Stimulated activated CD8-positive, alpha-beta memory T cell treated with anti-CD3 and anti-CD28 coated beads, Interleukin-7, amount 100 ng/mL, for 4 hours (primary cell): ENCODE results near the gene CHN1.
A peak's percentile ranks its signal among the peaks of the same experiment; 100 is the strongest.

ENCODE experiments used
- DNase-seq, 2 donors: peaks; one replicate each; pipeline ENCODE4 v3.0.0-alpha.2; 2020; ENCODE audit warnings: low read depth in 2 of 2

Gene CHN1

DNA sequence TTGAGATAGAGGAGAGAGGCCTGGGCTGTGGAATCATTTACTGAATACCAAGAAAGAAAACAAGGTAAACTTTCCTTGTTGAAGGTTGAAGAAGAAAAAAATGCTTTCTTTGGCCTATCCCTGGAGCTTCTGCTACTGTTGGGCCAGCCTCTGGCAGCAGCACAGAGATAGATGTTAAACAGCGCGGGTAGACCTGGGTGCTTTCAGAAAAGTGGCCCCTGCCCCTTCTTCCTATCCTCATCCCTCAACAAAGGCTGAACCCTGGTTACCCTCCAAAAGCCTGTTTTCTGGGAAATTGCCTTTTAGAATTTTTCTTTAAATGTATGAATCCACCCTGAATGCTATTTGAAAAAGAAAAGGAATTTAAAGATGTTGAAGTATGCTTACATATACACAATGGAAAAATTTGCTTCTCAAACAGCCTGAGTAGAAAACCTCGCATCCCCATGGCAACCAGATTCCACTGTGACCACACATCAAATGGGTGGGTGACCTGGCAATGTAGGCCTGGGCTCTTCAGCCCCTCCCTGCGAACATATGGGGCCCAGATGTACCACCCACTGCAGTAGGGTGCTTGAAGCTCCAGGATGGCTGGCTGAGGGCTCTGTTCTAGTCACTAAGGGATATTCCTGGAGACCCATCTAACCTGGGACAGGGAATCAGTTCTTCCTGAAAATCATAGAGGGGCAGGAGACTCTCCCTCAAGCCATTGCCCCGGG, 217.5 kb downstream of the CHN1 start:
- peak in 1 of 2 donors; percentile 7 for DNase-seq

DNA sequence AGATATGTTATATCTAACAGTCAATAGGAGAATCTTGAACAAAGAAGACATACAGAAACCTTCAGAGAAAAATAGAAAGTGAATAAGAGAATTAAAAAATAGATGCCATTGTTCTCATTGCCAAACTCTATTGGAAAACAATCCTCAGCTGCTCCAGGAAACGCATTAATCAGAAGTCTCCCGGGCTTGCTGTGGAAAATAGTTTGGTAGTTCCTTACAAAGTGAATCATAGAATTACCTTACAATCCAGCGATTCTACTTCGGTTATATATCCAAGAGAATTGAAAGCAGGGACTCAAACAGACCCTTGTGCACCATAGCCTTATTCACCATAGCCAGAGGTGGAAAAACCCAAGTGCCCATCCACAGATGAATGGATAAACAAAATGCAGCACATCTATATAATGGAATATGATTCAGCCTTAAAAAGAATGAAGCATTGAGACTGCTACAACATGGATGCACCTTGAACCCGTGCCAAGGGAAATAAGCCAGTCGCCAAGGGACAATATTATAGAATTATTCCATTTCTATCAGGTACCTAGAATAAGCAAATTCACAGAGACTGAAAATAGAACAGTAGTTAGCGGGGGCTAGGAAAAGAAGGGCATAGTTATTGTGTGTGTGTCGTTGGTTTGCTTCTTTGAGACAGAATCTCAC, 219.0 kb downstream of the CHN1 start:
- no peak for DNase-seq

DNA sequence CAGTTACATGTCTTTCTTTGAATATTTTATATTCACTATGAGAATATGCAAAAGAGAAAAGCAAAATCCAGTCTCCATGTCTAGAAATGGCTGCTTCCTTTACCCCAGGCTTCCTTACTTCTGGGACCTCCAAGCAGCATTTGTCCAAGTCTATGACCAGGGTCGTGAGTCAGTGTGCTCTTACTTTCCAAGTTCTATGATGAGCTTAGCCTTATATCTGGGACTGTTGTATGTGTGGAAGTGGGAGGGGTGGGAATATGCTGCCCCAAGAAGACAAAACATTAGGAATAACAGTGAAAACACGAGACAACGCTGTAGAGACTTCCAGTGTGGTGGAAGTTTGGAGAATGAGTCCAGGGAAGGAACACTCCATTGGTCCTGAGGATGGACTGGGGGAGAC, 219.7 kb downstream of the CHN1 start:
- DNase-seq, result no peak

DNA sequence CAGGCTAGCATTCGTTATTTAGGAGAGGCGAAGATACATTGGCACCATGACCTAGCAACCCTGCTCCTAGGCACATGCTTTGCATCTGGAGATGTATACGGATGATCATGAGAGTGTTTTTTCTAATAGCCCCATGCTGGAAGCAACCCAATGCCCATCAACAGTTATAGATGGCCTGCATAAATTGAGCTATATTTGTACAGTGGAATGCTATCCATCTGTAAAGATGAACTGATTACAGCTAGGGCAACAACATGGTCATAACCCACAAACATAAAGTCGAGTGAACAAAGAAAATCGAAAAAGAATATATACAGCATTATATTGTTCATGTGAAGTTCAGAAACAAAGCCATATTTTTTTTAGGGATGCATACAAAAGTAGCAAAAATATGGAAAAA, 220.3 kb downstream of the CHN1 start:
- no peak for DNase-seq

DNA sequence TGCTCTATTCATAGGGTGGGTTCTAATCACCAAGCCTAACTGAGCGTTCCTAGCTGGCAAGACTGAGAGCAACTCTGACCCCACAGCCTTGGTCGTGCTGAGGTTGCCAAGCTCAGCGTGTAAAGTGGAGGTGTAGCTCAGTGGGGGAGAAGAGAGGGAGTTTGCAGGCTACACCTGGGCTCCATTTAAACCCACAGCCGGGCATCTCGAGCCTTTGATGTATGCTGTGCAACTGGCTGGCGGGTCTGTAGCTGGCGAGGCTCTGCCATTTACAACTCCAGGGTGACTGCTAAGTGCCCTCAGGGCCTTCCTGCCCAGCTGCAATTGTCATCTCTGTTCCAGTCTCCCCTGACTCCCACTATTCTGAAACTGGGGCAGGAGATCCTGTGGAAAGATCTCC, 220.9 kb downstream of the CHN1 start:
- DNase-seq, result no peak

DNA sequence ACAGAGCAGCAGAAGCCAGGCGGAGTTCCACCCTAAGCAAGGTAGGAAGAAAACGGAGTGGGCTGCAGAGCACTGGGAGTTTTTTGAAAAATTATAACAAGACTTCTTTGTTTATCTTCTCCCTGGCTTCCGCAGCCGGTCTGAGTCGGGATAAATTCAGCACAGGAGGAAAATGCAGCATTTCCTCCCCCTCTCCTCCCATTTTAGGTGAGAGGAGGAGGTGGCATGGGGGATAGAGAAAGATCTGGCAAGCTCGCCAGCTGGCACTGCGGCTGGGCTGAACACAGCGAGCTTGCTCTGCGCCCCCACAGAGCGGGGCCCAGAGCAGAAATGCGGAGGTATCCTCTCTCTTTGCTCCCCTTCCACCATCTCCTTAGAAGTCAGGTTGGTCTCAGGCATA, 223.2 kb downstream of the CHN1 start:
- DNase-seq, result no peak

DNA sequence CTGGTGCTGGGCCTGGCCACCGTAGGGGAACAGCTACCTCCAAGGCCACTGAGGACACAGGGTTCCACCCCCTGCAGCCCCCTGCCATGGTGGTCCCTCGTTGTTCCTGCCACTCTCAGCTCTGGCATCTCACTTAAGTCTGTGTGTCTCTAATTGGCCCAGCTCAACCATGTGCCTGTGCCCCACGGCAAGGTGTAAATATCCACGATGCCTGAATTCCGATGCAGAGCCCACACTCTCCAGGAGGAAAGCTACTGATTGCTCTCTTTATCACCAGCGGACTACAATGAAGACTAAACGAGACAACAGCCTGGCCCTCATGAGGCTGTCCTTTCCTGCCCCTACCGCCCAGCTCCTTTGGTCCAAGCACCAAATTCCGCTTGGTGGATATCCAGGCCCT, 223.9 kb downstream of the CHN1 start:
- no peak for DNase-seq

DNA sequence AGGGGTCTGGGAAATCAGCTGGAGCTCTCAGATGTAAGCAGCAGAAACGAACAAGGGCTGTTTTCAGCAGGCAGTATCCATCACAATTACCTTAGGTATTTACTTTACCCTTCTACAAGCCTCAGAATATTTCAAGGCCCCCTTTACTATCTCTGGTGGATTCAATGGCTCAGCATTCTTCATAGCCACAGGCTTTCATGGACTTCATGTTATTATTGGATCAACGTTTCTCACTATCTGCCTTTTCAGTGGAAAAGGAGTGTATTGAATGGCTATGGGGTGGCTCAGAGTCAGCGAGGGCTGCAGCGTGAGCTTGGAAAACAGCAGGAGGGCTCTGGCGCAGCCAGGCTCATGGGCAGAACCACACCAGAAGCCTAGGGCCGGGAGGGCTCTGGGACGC, 224.3 kb downstream of the CHN1 start:
- DNase-seq, result no peak

DNA sequence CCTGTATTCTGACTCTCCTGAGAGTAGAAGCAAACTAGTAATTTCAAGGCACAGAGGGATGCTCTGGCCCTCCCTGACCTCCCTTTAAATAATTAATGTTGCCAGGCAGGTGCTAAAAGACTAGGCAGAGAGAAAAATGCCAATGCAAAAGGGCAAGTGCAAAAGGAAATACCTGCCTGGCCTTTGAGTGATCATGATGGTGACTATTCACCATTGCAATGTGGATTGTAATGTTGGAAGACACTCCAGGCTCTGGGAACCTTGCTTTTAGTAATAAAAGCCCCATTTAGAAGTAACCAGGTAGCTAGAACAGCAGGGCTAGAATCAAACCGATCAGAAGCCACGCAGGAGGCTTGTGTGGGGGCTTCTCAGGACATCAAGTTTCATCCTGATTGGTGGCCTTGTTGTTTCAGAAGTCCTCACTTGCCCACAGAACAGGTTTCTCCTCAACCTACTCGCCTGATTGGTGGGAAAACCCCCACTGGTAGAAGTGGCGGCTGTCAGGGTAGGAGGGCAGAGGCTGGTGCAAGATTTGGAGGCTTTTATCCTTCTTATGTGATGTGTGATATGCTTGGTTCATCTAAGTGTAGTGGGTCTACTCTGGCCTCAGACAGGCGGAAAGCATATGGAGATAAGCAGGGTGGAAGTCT, 224.9 kb downstream of the CHN1 start:
- no peak for DNase-seq

DNA sequence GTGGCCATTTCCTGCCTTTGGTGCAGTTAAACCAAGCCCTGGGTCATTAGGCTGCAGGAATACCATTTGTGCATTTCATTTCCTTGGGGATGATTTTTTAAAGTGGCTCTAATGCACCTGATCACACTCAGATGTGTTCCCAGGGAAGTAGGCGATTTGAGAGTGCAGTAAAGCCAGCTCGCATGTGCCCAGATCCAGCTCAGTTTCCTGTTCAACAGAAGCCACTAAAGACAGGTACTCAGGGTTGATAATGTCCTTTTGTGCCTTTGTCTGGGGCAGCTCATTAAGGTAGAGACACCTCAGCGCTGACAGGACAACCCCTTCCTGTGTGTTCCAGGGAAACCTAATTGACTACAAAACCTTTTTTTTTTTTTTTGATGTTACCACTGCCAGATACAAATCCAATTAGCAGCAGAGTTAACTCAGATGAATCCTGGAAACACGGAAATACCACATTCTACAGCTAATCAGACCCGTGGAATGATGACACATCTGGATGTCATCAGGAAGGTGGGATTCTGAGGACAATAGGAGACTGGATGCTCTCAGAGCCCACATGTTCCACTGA, 225.7 kb downstream of the CHN1 start:
- no peak for DNase-seq

DNA sequence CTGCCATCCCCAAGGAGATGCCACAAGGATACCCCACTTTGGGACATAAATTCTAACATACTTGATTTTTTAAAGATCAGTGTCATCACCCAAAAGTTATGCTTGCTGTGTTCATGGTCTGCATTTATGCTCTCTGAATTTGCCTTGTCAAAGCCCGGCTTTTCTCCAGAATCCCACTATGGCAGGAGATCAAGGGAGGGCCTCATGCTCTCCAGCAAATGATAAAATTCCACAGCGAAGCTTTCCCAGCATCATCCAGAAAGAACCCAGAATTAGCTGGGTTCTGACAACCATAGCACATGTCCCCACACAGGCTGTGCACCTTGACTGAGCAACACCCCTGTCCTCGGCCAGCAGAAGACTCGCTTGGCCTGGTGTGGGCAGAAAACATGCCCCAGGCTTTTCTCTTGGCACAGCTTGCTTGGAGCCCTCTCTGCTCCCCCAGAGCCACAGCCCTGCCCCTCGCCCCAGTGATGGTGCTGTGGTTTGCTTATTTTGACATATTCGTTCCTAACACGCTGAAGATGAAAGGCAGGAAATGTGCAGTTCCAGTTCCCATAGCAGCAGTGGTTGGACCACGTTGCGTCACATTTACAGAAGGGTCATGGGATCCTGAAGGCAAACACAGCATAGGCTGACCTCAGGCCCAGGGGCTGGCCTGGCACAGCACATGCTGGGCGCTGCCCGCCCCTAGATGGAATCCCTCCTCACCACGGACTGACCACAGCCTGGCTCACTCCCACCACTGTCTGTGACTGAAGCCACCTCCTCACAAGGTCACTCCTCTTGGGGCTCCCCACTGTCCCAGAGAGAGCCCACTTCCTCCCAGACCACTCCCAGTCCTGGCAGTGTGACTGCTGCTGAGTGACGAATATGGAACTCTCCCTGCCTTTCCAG, 226.8 kb downstream of the CHN1 start:
- peak; percentile 43 to 46 for DNase-seq

DNA sequence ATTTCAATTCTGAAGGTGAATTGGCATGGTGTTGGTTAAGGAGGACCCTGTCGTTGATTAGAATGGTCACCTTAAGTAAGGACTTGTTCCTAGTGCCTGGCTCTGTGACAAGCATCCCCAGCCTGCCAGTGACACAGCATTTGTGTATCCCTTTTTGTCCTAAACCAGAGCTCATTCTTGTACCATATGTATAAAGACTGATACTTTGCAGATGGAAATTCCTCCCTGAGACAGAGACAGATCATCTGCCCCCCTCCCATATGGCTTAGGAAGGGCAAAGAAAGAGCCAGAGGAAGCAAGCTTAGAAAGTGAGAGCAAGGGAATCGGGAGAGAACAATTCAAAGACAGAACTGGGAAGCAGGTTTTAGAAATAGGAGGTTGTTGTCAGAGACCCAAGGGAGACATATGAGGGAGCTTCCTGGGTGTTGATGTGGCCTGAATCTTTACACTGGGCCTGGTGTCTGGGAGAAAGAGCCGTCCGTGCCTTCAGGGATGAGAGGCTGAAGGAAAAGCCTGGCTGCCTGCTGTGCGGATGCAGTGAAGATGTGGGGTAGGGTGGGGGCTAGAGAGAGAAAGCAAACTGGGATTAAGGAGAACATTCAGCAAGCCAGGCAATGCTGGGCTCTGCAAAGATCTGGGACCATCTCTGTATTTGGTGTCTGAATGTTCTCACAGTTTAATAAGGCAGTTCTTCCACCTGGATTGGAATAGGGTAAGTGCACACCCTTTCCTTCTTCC, 227.7 kb downstream of the CHN1 start:
- DNase-seq, result no peak

DNA sequence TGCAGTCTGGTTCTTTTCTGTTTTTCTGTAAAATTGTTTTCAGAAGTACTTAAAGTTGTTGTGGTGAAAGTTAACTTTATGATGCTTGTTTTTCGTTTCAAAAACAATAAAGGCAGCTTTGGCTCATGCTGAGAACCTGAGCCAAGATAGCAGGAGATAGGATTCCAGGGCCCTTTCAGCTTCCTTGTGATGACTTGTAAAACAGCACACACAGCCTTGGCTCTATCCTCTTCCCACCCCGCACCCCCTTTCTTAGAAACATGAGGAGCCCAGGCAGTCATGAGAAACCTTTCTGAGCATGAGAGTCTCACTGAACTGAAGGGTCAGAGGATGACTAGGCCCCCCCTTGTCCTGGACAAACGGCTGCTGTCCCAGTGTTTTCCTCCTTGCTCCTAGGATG, 228.5 kb downstream of the CHN1 start:
- no peak for DNase-seq

DNA sequence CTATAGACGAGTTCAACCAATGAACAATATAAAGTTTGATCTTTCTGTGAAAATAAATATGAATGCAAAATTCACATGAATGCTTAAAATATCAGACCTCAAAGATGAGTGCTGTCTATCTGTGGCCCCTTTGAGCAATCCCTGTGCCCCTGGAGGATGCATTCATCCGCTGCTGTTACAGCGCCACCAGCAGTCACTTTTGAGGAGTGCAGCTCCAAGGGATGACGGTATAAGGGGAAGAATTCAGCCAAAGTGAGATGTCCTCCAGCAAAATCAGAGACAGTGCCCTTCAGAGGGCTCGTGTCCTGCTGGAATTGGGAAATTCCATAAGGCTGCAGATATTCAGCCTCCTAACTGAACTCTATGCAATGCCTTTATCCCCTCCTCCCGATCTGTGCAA, 229.0 kb downstream of the CHN1 start:
- no peak for DNase-seq

DNA sequence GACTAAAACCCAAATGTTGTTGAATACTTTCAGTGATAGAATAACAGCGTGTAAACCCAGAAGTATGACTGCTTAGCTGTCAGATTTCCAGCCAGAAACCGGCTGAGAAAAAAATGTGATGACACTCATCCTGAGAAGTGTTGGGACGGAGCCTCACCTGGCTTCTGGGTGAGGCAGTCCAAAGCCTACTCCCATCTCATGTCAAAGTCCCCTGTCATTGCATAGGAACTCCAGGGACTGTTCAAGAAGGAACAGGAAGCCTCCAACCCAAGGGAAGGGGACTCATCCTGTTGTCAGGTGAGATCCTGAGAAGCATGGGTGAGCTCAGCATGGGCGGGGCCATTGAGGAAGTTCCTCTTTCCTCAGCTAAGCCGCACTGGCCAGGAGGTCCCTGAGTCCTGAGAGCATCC, 229.6 kb downstream of the CHN1 start:
- no peak for DNase-seq

DNA sequence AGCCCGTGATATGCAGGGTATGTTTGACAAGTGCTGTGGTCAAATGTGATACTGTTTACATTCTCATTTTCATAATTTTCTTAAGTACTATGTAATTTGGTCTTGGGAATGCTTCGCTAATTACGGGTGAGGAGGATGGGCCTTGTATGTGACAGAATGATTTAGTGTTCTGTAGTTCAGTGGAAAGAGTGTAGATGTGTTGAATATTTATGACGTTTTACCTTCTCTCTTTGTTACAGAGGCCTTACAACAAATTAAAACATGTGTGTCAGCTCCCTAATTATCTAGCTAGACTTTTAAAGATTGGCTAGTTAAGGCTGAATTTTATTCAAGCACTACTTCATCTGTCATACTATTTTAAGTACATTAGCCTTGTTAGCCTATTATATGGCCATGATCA, 230.3 kb downstream of the CHN1 start:
- no peak for DNase-seq

DNA sequence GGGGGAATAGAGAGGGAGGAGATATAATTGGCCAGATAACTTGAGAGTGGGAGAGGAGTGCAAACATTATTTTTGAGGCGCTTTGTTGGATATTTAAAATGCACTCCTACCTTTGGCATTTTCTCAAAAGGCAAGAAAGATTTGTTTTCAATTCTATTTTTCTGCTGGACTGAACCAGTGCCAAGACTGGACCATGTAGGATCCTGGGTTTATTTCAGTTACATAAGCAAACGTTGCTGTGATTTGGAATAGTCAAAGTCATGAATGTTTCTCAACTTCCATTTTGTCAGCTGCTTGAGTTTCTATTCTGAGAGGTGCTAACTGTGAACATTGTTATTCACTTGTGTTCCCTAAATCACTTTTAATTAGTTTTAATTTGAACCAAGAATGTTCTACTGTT, 232.0 kb downstream of the CHN1 start:
- no peak for DNase-seq

DNA sequence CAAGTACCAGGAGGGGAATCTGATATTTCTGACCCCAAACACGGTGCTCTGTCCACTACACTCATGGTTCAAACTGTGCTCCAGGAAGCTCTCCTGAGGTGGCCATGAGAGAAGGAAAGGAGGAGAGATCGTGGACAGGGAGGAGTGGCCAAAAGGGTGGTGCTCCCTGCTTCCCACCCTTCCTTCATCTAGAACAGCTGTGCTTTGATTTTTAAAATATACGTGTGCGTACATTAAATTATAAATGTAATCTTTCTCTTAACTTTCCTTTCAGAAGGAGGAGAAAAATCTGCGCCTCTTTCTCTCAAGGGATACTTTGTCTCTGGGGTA, 232.7 kb downstream of the CHN1 start:
- no peak for DNase-seq

DNA sequence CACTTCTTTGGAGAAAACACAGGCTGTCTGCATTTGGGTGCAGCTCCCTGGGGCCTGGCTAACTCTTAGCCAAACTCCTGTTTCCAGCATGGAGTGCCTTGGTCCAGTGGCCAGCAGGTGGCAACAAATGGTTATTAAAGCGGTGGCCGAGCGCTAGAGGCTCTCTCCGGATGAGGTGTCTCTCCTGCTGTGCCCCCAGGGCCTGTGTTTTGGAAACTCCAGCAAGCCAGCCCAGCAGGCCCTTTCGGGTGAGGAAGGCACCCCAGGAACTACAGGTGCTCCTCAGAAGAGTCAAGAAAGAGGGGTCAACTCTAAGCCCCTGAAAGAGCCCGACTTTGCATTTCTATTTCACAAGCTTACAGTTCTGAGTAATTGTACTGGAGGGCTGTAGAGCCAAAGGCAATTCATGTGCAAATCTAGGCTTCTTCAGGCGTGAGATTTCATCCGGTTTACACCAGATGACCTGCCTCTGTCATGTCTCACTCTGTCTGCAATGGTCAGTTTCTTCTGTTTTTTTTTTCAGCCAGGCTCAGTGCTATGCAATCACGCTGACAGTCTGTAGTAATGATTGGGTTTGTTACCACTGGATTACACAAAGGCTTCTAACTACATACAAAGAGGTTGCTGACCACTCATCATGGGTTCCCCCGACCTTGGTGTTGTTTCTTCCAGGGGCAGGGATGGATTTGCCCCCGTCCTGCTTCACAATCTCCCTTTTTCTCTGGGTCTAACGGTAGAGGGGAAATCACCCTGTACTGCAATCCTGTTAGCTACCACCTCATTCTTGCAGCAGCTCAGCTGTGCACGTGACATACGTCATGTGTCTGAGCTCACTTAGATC, 233.3 kb downstream of the CHN1 start:
- no peak for DNase-seq

DNA sequence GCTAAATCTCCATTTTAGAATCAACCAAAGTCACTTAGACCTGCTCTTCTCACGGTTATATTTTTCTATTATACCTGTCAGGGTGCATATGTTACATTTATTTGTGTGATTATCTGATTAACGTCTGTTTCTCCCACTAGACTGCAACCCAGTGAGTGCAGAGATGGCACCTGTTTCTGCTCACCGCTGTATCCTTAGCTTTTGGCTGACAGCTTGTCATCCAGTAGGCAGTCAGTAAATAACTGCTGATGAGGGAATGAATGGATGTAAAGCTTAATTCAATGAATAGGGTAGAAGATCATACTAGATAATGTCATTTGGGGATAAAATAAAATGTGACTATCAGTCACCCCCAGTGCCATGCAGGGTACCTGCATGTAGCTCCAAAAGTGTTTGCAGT, 234.0 kb downstream of the CHN1 start:
- no peak for DNase-seq
